Neutrophil (primary cell): ENCODE data around the gene RAB40AL.

ENCODE experiments used
- H3K27ac ChIP-seq: fragments of 200-600 bp; sonication (generic); 2 replicates; pipeline ENCODE4 v1.5.1; 2016; ENCODE audit warnings: mild to moderate bottlenecking, moderate library complexity
- H3K27me3 ChIP-seq: fragments of 200-600 bp; sonication (generic); 2 replicates; pipeline ENCODE4 v1.6.0; 2016; ENCODE audit warnings: mild to moderate bottlenecking
- H3K36me3 ChIP-seq: fragments of 200-600 bp; sonication (generic); 2 replicates; pipeline ENCODE4 v1.5.1; 2017
- H3K4me1 ChIP-seq, 2 experiments: fragments of 200-600 bp in 1 of 2; sonication (generic) in 1 of 2; 1 replicate in 1 of 2; 2 replicates in 1 of 2; pipeline versions ENCODE4 v1.5.1 to v1.6.1; 2013 to 2016; ENCODE audit warnings: low read depth in 1 of 2, low read length in 1 of 2, mild to moderate bottlenecking in 1 of 2, moderate library complexity in 1 of 2; ENCODE audit not compliant: control insufficient read depth in 1 of 2, insufficient read depth in 1 of 2
- H3K4me3 ChIP-seq, 2 experiments: fragments of 200-600 bp in 1 of 2; sonication (generic) in 1 of 2; 1 replicate in 1 of 2; 2 replicates in 1 of 2; pipeline ENCODE4 v1.5.1; 2013 to 2016; ENCODE audit warnings: low read depth in 1 of 2, low read length in 1 of 2, mild to moderate bottlenecking in 1 of 2, moderate library complexity in 1 of 2
- H3K9me3 ChIP-seq: fragments of 200-600 bp; sonication (generic); 2 replicates; pipeline ENCODE4 v1.5.1; 2016
- CTCF ChIP-seq: fragments of 200-600 bp; sonication (generic); IDR thresholded peaks from 2 replicates; pipeline ENCODE4 v1.5.1; 2016; ENCODE audit warnings: antibody characterized with exemption

Gene RAB40AL

GRCh38 chrX:102975016-102975415 lies 37.9 kb downstream of the RAB40AL start:
- Histone ChIP-seq H3K9me3 (no peaks in the 10 kb centered on the region), H3K27ac (no peak overlapping the region), H3K4me3 (no peak overlapping the region), H3K27me3 (no peaks in the 10 kb centered on the region), H3K4me1 (peaks cover 20 to 28% of the 10 kb centered on the region in 2 experiments), H3K36me3 (no peaks in the 10 kb centered on the region)
- no peak for TF ChIP-seq CTCF

GRCh38 chrX:102976286-102976685 lies 39.2 kb downstream of the RAB40AL start:
- H3K4me3 ChIP-seq = no peak overlapping the region
- no peaks in the 10 kb centered on the region for H3K27me3 ChIP-seq
- no peaks in the 10 kb centered on the region for H3K36me3 ChIP-seq
- H3K4me1 ChIP-seq = peaks cover 20 to 28% of the 10 kb centered on the region in 2 experiments
- no peaks in the 10 kb centered on the region for H3K9me3 ChIP-seq
- no peak for TF ChIP-seq CTCF
- peak overlapping the region; percentile 38 for H3K27ac ChIP-seq

- no peak overlapping the region for H3K4me3 ChIP-seq
- peaks cover 20 to 28% of the 10 kb centered on the region in 2 experiments for H3K4me1 ChIP-seq
- no peaks in the 10 kb centered on the region for H3K9me3 ChIP-seq
- no peak for TF ChIP-seq CTCF
- no peaks in the 10 kb centered on the region for H3K27me3 ChIP-seq
- H3K27ac ChIP-seq = peak overlapping the region; percentile 38
- H3K36me3 ChIP-seq = no peaks in the 10 kb centered on the region
These were observed 39.9 kb downstream of the RAB40AL start for GRCh38 chrX:102976793-102977495.

GRCh38 chrX:102978594-102978993 lies 41.5 kb downstream of the RAB40AL start:
- peaks cover 20 to 28% of the 10 kb centered on the region in 2 experiments for H3K4me1 ChIP-seq
- no peaks in the 10 kb centered on the region for H3K9me3 ChIP-seq
- H3K27ac ChIP-seq = no peak overlapping the region
- no peak for TF ChIP-seq CTCF
- no peaks in the 10 kb centered on the region for H3K27me3 ChIP-seq
- H3K4me3 ChIP-seq = no peak overlapping the region
- no peaks in the 10 kb centered on the region for H3K36me3 ChIP-seq

DNA sequence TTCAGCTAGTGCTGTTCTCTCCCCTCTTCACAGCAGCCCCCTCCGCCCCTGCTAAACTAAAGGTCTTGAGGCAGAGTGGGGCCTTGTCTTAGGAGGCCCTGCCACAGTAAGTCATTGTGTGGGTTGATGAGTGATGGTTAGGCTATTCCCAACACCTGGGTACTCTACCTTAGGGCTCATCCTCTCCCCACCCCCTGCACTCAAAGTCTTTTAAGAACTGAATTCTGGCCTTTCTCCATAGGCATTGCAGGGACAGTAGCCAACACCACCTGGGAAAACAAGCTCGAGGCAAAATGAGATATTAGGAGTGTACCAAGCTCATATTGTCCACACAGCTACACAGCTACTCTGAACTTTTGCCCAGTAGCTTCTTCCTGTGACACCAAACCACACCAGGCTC lies 42.5 kb downstream of the RAB40AL start:
- Histone ChIP-seq H3K9me3 (no peaks in the 10 kb centered on the region), H3K27ac (no peak overlapping the region), H3K27me3 (no peaks in the 10 kb centered on the region), H3K4me1 (peaks cover 20 to 28% of the 10 kb centered on the region in 2 experiments), H3K36me3 (no peaks in the 10 kb centered on the region), H3K4me3 (no peak overlapping the region)
- no peak for TF ChIP-seq CTCF
